PC-9 (cell line): ENCODE results near the gene FAM227A. TPM values are rescaled to one million over a fixed set of nuclear protein-coding genes. Genes with fewer than 3 reads are reported as not detected.

ENCODE experiments used
- BruUV-seq: library from RNA; stranded (reverse); fragments of 400-500 nt; replicated peaks from 2 replicates; lab custom pipeline; 2021; lab: Mats Ljungman, UMichigan
- CTCF ChIA-PET: fragments of 300-600 bp; sonication (Branson Sonifier 250); formaldehyde crosslinking; loops from one replicate; lab custom pipeline; 2022; ENCODE audit warnings: antibody characterized with exemption; lab: Charles Lee
- POLR2A ChIA-PET: fragments of 300-600 bp; sonication (Branson Sonifier 250); formaldehyde crosslinking; loops from one replicate; lab custom pipeline; 2022; ENCODE audit warnings: antibody characterized with exemption; ENCODE audit not compliant: unreplicated experiment; lab: Charles Lee
- DNase-seq, 2 experiments: peaks; one replicate each; pipeline versions ENCODE4 v3.0.0 to v3.0.0-alpha.2; 2015 to 2022; ENCODE audit warnings: mixed read lengths in 1 of 2
- H2AFZ ChIP-seq: fragments of 200-600 bp; sonication (generic); 2 replicates; pipeline ENCODE4 v1.8.1; 2017; ENCODE audit warnings: antibody characterized with exemption
- H3F3A ChIP-seq: fragments of 200-600 bp; sonication (generic); 2 replicates; pipeline ENCODE4 v1.8.1; 2017; ENCODE audit warnings: antibody characterized with exemption, mild to moderate bottlenecking, low read depth; ENCODE audit not compliant: insufficient read depth
- H3K27ac ChIP-seq: fragments of 200-600 bp; sonication (generic); 2 replicates; pipeline ENCODE4 v1.6.1; 2016; ENCODE audit warnings: mixed run types
- H3K27me3 ChIP-seq: fragments of 200-600 bp; sonication (generic); 2 replicates; pipeline ENCODE4 v1.6.1; 2016; ENCODE audit warnings: low read depth, mixed run types; ENCODE audit not compliant: insufficient read depth
- H3K36me3 ChIP-seq: fragments of 200-600 bp; sonication (generic); 2 replicates; pipeline ENCODE4 v1.6.1; 2016; ENCODE audit warnings: low read depth, mixed run types
- H3K4me1 ChIP-seq: fragments of 200-600 bp; sonication (generic); replicated peaks from 2 replicates; pipeline ENCODE4 v1.6.1; 2016; ENCODE audit warnings: mixed run types; ENCODE audit not compliant: insufficient read depth
- H3K4me2 ChIP-seq: fragments of 200-600 bp; sonication (generic); 2 replicates; pipeline ENCODE4 v1.6.1; 2017; ENCODE audit warnings: mixed run types
- H3K4me3 ChIP-seq: fragments of 200-600 bp; sonication (generic); 2 replicates; pipeline ENCODE4 v1.6.1; 2016; ENCODE audit warnings: mixed run types
- H3K79me2 ChIP-seq: fragments of 200-600 bp; sonication (generic); 2 replicates; pipeline ENCODE4 v1.6.1; 2017; ENCODE audit warnings: low read depth, mixed run types
- H3K9me2 ChIP-seq: fragments of 200-600 bp; sonication (generic); 2 replicates; pipeline ENCODE4 v1.8.1; 2017; ENCODE audit warnings: mild to moderate bottlenecking; ENCODE audit not compliant: insufficient read depth
- H3K9me3 ChIP-seq: fragments of 200-600 bp; sonication (generic); 2 replicates; pipeline ENCODE4 v1.8.1; 2016; ENCODE audit warnings: low read depth; ENCODE audit not compliant: insufficient read depth
- H4K20me1 ChIP-seq: fragments of 200-600 bp; sonication (generic); 2 replicates; pipeline ENCODE4 v1.8.1; 2017; ENCODE audit not compliant: insufficient read depth
- EZH2 ChIP-seq: fragments of 200-600 bp; sonication (generic); IDR thresholded peaks from 2 replicates; pipeline ENCODE4 v1.8.0; 2017; ENCODE audit warnings: antibody characterized with exemption, low read depth
- intact Hi-C: fragments of 100-400 bp; cut with micrococcal nuclease; formaldehyde crosslinking; loops from one replicate; pipeline ENCODE4 v1.10.0; 2022; ENCODE audit not compliant: unreplicated experiment
- total RNA-seq: library from RNA; stranded (reverse); gene quantifications from 2 replicates; pipeline ENCODE4 v1.2.3, GENCODE V29; 2021
- TF ChIP-seq, protein P1 (sequence below): fragments of 200-600 bp; sonication (generic); conservative IDR thresholded peaks from 2 replicates; pipeline ENCODE4 v1.6.1; 2017; ENCODE audit warnings: mixed run types, antibody characterized with exemption, mild to moderate bottlenecking, moderate library complexity

The FAM227A gene
- total RNA-seq, 1 experiment from 2014 or later, result 9.8 TPM

DNA sequence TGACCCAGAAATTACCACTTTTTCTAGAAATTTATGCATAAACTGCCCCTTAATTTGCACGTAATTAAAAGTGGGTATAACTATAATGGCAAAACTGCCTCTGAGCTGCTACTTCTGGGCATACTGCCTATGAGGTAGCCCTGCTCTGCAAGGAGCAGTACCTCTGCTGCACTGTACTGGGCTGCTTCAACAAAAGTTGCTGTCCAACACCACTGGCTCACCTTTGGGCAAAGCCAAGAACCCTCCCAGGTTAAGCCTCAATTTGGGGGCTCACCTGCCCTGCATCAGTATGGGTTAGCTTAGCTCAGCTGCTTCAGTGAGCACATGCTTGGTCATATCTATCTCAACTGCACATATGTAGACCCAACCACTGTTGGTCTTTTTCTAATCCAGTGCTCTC, 90.8 kb downstream of the FAM227A start:
- no peaks in the 10 kb centered on the region for H3K9me3 ChIP-seq
- H3K4me3 ChIP-seq, result no peak overlapping the region
- H3K9me2 ChIP-seq, result no peaks in the 10 kb centered on the region
- H3F3A ChIP-seq, result peaks cover 16% of the 10 kb centered on the region
- ChIA-PET POLR2A (no interaction called here), CTCF (no interaction called here)
- no peak overlapping the region for H3K4me2 ChIP-seq
- intact Hi-C loops, result no loop called here
- H3K27me3 ChIP-seq, result no peaks in the 10 kb centered on the region
- no peaks in the 10 kb centered on the region for H3K36me3 ChIP-seq
- TF ChIP-seq EZH2, result no peak
- TF ChIP-seq, protein P1, sequence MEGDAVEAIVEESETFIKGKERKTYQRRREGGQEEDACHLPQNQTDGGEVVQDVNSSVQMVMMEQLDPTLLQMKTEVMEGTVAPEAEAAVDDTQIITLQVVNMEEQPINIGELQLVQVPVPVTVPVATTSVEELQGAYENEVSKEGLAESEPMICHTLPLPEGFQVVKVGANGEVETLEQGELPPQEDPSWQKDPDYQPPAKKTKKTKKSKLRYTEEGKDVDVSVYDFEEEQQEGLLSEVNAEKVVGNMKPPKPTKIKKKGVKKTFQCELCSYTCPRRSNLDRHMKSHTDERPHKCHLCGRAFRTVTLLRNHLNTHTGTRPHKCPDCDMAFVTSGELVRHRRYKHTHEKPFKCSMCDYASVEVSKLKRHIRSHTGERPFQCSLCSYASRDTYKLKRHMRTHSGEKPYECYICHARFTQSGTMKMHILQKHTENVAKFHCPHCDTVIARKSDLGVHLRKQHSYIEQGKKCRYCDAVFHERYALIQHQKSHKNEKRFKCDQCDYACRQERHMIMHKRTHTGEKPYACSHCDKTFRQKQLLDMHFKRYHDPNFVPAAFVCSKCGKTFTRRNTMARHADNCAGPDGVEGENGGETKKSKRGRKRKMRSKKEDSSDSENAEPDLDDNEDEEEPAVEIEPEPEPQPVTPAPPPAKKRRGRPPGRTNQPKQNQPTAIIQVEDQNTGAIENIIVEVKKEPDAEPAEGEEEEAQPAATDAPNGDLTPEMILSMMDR, result no peak
- DNase-seq, result no peak
- H3K79me2 ChIP-seq, result no peaks in the 10 kb centered on the region
- BruUV-seq, result no TSS peak
- no peaks in the 10 kb centered on the region for H4K20me1 ChIP-seq
- no peak overlapping the region for H2AFZ ChIP-seq
- H3K27ac ChIP-seq, result no peak overlapping the region
- no peaks in the 10 kb centered on the region for H3K4me1 ChIP-seq

DNA sequence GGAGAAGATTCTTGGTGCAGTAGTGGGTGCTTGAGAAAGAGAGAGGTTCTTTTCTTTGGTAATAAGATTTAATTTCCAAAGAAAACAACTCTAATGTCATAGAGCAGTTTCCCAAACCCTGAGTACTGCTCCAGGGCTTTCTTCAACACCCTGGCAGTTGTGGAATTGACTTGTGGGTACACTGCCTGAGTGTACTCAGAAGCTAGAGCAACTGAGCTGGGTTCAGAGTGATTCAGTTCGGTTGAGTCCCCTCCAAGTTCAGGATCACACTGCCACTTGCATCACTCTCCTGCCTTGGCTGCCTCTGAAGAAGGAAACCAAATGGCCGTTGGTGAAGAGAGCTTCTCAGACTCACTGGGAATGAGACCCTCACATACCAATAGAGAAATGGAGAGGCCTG, 91.5 kb downstream of the FAM227A start:
- TF ChIP-seq EZH2, result no peak
- TF ChIP-seq, protein P1, result no peak

DNA sequence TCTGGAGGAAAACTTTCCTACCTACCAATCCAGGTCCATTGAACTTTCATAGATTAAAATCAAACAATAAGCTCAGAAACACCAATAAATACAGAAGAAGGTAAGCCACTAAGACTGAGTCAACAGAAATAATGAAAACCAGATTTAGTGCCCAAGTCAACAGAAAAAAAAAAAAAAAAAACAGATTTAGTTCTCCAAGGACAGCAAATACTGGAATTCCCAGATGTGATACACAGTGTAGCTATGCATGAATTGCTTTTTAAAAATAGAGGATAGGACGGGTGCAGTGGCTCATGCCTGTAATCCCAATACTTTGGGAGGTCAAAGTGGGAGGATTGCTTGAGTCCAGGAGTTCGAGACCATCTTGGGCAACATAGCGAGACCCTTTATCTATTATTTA, 101.9 kb downstream of the FAM227A start:
- intact Hi-C loops, result no loop called here
- BruUV-seq, result no TSS peak
- ChIA-PET CTCF (interaction anchor here (0.6 kb wide), 1 partner anchor 964 kb away, joined by 3 read pairs; no protein-coding TSS in a partner anchor), POLR2A (interaction anchor here (0.6 kb wide), 1 partner anchor 10 kb away, joined by 3 read pairs; no protein-coding TSS in a partner anchor)
- Histone ChIP-seq H2AFZ (no peak overlapping the region), H3K9me2 (no peaks in the 10 kb centered on the region), H3K9me3 (no peaks in the 10 kb centered on the region), H3K4me3 (no peak overlapping the region), H3K27ac (no peak overlapping the region), H3K4me1 (peaks cover 12% of the 10 kb centered on the region), H3K36me3 (no peaks in the 10 kb centered on the region), H3K27me3 (no peaks in the 10 kb centered on the region), H4K20me1 (no peaks in the 10 kb centered on the region), H3K79me2 (no peaks in the 10 kb centered on the region), H3K4me2 (no peak overlapping the region), H3F3A (peaks cover 11% of the 10 kb centered on the region)
- DNase-seq, result no peak
- TF ChIP-seq, protein P1, result no peak
- TF ChIP-seq EZH2, result no peak

More for the DNA sequence above, 91.5 kb downstream of the FAM227A start:
- intact Hi-C loops, result no loop called here
- ChIA-PET CTCF (no interaction called here), POLR2A (interaction anchor here (0.6 kb wide), 1 partner anchor 11 kb away, joined by 3 read pairs; no protein-coding TSS in a partner anchor)
- no peaks in the 10 kb centered on the region for H3K27me3 ChIP-seq
- no peaks in the 10 kb centered on the region for H3K9me2 ChIP-seq
- H3K27ac ChIP-seq, result no peak overlapping the region
- no peak overlapping the region for H3K4me3 ChIP-seq
- H3K4me1 ChIP-seq, result no peaks in the 10 kb centered on the region
- H3K36me3 ChIP-seq, result no peaks in the 10 kb centered on the region
- H3F3A ChIP-seq, result peaks cover 16% of the 10 kb centered on the region
- H4K20me1 ChIP-seq, result no peaks in the 10 kb centered on the region
- H3K9me3 ChIP-seq, result no peaks in the 10 kb centered on the region
- H3K4me2 ChIP-seq, result no peak overlapping the region
- H3K79me2 ChIP-seq, result no peaks in the 10 kb centered on the region
- H2AFZ ChIP-seq, result no peak overlapping the region
- no peak for DNase-seq
- no TSS peak for BruUV-seq
